Upper lobe of left lung (tissue), 6 donors: ENCODE measurements around the gene CAMSAP1. TPM values are rescaled to one million over a fixed set of nuclear protein-coding genes. Genes with fewer than 3 reads are reported as not detected.
"Not testable (repeated sequence)": the region's sequence is repeated elsewhere in the genome, so short reads cannot be mapped to it uniquely, and the experiment has no call there.

Source experiments
- ATAC-seq, 2 donors: fragments of 200-7000 bp; cut with Tn5 transposase; one replicate each; pipeline ENCODE4 v1.9.1; 2022; ENCODE audit warnings: mild to moderate bottlenecking in 2 of 2, moderate library complexity in 2 of 2; ENCODE audit not compliant: low FRiP score in 2 of 2
- DNase-seq, 2 donors: peaks; one replicate each; pipeline ENCODE4 v3.0.0-alpha.2; 2019 to 2020
- H3K27ac ChIP-seq, 4 donors: fragments of 200-600 bp; sonication (generic); one replicate each; pipeline ENCODE4 v1.5.1; 2016 to 2019
- H3K27me3 ChIP-seq, 4 donors: fragments of 200-600 bp; sonication (generic); one replicate each; pipeline ENCODE4 v1.5.1; 2017 to 2019
- H3K36me3 ChIP-seq, 4 donors: fragments of 200-600 bp; sonication (generic); one replicate each; pipeline ENCODE4 v1.5.1; 2016 to 2019
- H3K4me1 ChIP-seq, 4 donors: fragments of 200-600 bp; sonication (generic); one replicate each; pipeline ENCODE4 v1.5.1; 2018 to 2019
- H3K4me3 ChIP-seq, 4 donors: fragments of 200-600 bp; sonication (generic); one replicate each; pipeline ENCODE4 v1.5.1; 2017 to 2019; ENCODE audit warnings: mild to moderate bottlenecking in 2 of 4, moderate library complexity in 1 of 4
- H3K9me3 ChIP-seq, 4 donors: fragments of 200-600 bp; sonication (generic); one replicate each; pipeline ENCODE4 v1.5.1; 2018 to 2019
- CTCF ChIP-seq, 6 experiments: fragments of 450-650 bp in 4 of 6; fragments of 200-600 bp in 2 of 6; sonication (generic) in 2 of 6; IDR thresholded peaks; one replicate each; pipeline ENCODE4 v1.5.1; 2016 to 2019; ENCODE audit warnings: antibody characterized with exemption in 6 of 6
- EP300 ChIP-seq, 4 donors: sonication (generic); formaldehyde crosslinking; IDR thresholded peaks; one replicate each; pipeline ENCODE4 v1.5.1; 2017; ENCODE audit warnings: antibody characterized with exemption in 4 of 4, control low read depth in 2 of 4
- POLR2A ChIP-seq, 4 donors: fragments of 450-650 bp; IDR thresholded peaks; one replicate each; pipeline ENCODE4 v1.5.1; 2016 to 2017; ENCODE audit warnings: antibody characterized with exemption in 4 of 4, mild to moderate bottlenecking in 2 of 4
- POLR2AphosphoS5 ChIP-seq, 2 donors: sonication (generic); formaldehyde crosslinking; IDR thresholded peaks; one replicate each; pipeline ENCODE4 v1.5.1; 2017; ENCODE audit warnings: antibody characterized with exemption in 2 of 2
- WGBS, 2 donors: methylation state at CpG; one replicate each; pipeline ENCODE4 v1.1.5; 2017 to 2018; 5-methylcytosine and 5-hydroxymethylcytosine counted together
- total RNA-seq, 6 donors: library from RNA; depleted of rRNA in 4 of 6; stranded (reverse); fragments of >200 nt in 4 of 6; gene quantifications; one replicate each; pipeline versions ENCODE4 v1.1.0 to v1.2.1, GENCODE V29; 2016 to 2021
- donor health status: DM: no; HTN: no; CAD: no; lungs with moderate emphysema.
- donor health status: DM: no; HTN: yes; CAD: no; lungs with severe emphysema.

Gene CAMSAP1
- total RNA-seq, 6 donors from 2014 or later = 29.9 to 39.7 (median 34.1) TPM

GRCh38 chr9:135945969-135946368 is 38.6 kb upstream of the CAMSAP1 start:
- peaks cover 15 to 83% (median 66%) of the 10 kb centered on the region in 4 donors for H3K36me3 ChIP-seq

GRCh38 chr9:135944444-135945252 is 37.3 kb upstream of the CAMSAP1 start:
- ATAC-seq (peak in 1 of 2 donors; percentile 14), DNase-seq (no peak)
- no peaks in the 10 kb centered on the region for H3K27me3 ChIP-seq
- H3K27ac ChIP-seq = no peak overlapping the region
- no peaks in the 10 kb centered on the region for H3K9me3 ChIP-seq
- H3K36me3 ChIP-seq = peaks cover 20 to 78% (median 63%) of the 10 kb centered on the region in 4 donors
- TF ChIP-seq EP300 (IDR thresholded peaks at IDR 0.05) (no peak), POLR2AphosphoS5 (IDR thresholded peaks at IDR 0.05) (no peak), CTCF (IDR thresholded peaks at IDR 0.05) (no peak), POLR2A (IDR thresholded peaks at IDR 0.05) (no peak)
- peaks cover 0 to 13% (median 2%) of the 10 kb centered on the region in 4 donors for H3K4me1 ChIP-seq
- H3K4me3 ChIP-seq = no peak overlapping the region
- WGBS, 2 donors = 94% methylated on average over 32 to 36 of the region's 36 CpGs

More at GRCh38 chr9:135945969-135946368, 38.6 kb upstream of the CAMSAP1 start:
- Histone ChIP-seq H3K9me3 (no peaks in the 10 kb centered on the region), H3K27ac (no peak overlapping the region), H3K4me1 (peaks cover 0 to 10% (median 1%) of the 10 kb centered on the region in 4 donors), H3K4me3 (no peak overlapping the region), H3K27me3 (no peaks in the 10 kb centered on the region)
- WGBS, 2 donors = 92 to 98% methylated on average over 16 to 18 of the region's 18 CpGs
- no peak for TF ChIP-seq POLR2AphosphoS5 (IDR thresholded peaks at IDR 0.05)
- no peak for TF ChIP-seq EP300 (IDR thresholded peaks at IDR 0.05)
- TF ChIP-seq CTCF (IDR thresholded peaks at IDR 0.05) = no peak
- no peak for TF ChIP-seq POLR2A (IDR thresholded peaks at IDR 0.05)
- no peak for DNase-seq
- no peak for ATAC-seq

- 94 to 95% methylated on average over 6 of the region's 6 CpGs for WGBS, 2 donors
- not testable (repeated sequence) for H3K9me3 ChIP-seq, H3K4me3 ChIP-seq, ATAC-seq, DNase-seq, H3K27ac ChIP-seq, H3K27me3 ChIP-seq
- Histone ChIP-seq H3K36me3 (peaks cover 22 to 81% (median 71%) of the 10 kb centered on the region in 4 donors), H3K4me1 (peaks cover 0 to 13% (median 2%) of the 10 kb centered on the region in 4 donors)
Measured at GRCh38 chr9:135943604-135944003, 36.3 kb upstream of the CAMSAP1 start.

- peak overlapping the region in 2 of 4 donors; percentile 53 to 60 for H3K27ac ChIP-seq
- H3K36me3 ChIP-seq = peaks cover 28 to 85% (median 71%) of the 10 kb centered on the region in 4 donors
- DNase-seq (peak in 1 of 2 donors; percentile 55), ATAC-seq (no peak)
- TF ChIP-seq EP300 (IDR thresholded peaks at IDR 0.05) = no peak
- TF ChIP-seq POLR2A (IDR thresholded peaks at IDR 0.05) = no peak
- no peak for TF ChIP-seq CTCF (IDR thresholded peaks at IDR 0.05)
- no peak for TF ChIP-seq POLR2AphosphoS5 (IDR thresholded peaks at IDR 0.05)
- no peaks in the 10 kb centered on the region for H3K9me3 ChIP-seq
- H3K4me1 ChIP-seq = peaks cover 0 to 13% (median 2%) of the 10 kb centered on the region in 4 donors
- H3K4me3 ChIP-seq = no peak overlapping the region
- no peaks in the 10 kb centered on the region for H3K27me3 ChIP-seq
- 78 to 80% methylated on average over 8 to 13 of the region's 13 CpGs for WGBS, 2 donors
Measured at GRCh38 chr9:135941288-135941995, 34.1 kb upstream of the CAMSAP1 start.
